Measurements from ENCODE around the gene DNAI7. TPM values are rescaled to one million over a fixed set of nuclear protein-coding genes. Genes with fewer than 3 reads are reported as not detected.

Gene DNAI7
- polyA plus RNA-seq, 1 donor from 2014 or later: 1.3 TPM

DNA sequence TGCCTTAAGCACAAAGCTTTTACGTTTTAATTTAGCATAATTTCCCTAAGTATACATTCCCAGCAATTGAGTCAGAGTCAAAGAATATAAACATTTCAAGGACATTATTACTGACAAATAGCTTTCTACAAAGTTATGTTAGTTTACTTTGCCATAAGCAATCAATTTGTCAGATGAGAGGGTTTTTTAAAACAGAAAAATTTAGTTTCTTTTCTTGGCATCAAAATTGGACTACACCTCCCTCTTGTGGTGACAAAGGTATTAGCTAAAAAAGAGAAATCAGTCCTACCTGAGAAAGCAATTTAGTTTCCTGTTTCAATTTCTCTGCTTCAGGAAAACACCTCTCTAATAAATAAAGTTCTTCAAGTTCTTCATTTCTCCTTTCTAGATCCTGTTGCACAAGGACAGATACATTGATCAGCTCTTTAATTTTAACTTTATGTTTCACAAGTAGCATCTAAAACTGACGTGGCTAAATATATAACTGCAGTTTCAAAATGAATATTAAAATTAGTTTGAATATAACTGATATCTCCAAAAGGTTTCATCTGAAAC is 39.9 kb downstream of the DNAI7 start:
- H3K4me2 ChIP-seq (ENCODE audit: low read length): no peak overlapping the region

DNA sequence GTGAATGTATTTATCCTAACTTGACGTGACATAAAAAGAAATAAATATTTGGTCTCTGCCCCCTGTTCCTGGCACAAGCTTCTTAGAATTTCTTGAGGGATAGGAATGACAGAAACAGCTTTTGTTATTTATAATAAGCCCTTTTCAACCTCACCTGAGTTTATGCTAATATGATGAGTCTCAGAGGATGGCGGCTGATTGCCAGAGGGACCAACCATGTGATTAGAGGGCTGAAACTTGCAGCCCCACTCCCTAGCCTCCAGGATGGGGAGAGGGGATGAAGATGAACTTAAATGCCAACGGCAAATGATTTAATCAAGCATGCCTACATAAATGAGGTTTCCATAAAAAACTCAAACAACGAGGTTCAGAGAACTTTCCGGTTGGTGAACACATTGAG is 42.9 kb downstream of the DNAI7 start:
- Histone ChIP-seq H3K79me2 (replicated peaks; ENCODE audit: insufficient read depth, low read length) (no peaks in the 10 kb centered on the region), H3K27ac (ENCODE audit: low read length) (no peak overlapping the region), H3F3A (ENCODE audit: insufficient read depth, low read length, poor library complexity, severe bottlenecking) (no peaks in the 10 kb centered on the region), H3K27me3 (ENCODE audit: insufficient read depth, low read depth, low read length) (no peaks in the 10 kb centered on the region), H4K20me1 (ENCODE audit: insufficient read depth) (no peaks in the 10 kb centered on the region), H2AFZ (ENCODE audit: low read depth, low read length) (no peak overlapping the region), H3K4me2 (ENCODE audit: low read length) (no peak overlapping the region), H3K9ac (ENCODE audit: low read length) (no peak overlapping the region), H3K9me3 (ENCODE audit: low read length) (no peaks in the 10 kb centered on the region), H3K4me3 (ENCODE audit: low read length) (no peak overlapping the region), H3K9me2 (ENCODE audit: insufficient read depth, low read length) (no peaks in the 10 kb centered on the region), H3K36me3 (ENCODE audit: insufficient read depth, low read length) (no peaks in the 10 kb centered on the region)
- no peak for TF ChIP-seq POLR2AphosphoS5 (IDR thresholded peaks at IDR 0.05)
- TF ChIP-seq, protein P1, sequence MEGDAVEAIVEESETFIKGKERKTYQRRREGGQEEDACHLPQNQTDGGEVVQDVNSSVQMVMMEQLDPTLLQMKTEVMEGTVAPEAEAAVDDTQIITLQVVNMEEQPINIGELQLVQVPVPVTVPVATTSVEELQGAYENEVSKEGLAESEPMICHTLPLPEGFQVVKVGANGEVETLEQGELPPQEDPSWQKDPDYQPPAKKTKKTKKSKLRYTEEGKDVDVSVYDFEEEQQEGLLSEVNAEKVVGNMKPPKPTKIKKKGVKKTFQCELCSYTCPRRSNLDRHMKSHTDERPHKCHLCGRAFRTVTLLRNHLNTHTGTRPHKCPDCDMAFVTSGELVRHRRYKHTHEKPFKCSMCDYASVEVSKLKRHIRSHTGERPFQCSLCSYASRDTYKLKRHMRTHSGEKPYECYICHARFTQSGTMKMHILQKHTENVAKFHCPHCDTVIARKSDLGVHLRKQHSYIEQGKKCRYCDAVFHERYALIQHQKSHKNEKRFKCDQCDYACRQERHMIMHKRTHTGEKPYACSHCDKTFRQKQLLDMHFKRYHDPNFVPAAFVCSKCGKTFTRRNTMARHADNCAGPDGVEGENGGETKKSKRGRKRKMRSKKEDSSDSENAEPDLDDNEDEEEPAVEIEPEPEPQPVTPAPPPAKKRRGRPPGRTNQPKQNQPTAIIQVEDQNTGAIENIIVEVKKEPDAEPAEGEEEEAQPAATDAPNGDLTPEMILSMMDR (IDR thresholded peaks at IDR 0.05; ENCODE audit: poor library complexity, severe bottlenecking): no peak
- no peak for TF ChIP-seq EP300 (conservative IDR thresholded peaks at IDR 0.05; ENCODE audit: poor library complexity, severe bottlenecking)
- TF ChIP-seq TAF1 (IDR thresholded peaks at IDR 0.05; ENCODE audit: low read depth): no peak
- TF ChIP-seq, protein P2, sequence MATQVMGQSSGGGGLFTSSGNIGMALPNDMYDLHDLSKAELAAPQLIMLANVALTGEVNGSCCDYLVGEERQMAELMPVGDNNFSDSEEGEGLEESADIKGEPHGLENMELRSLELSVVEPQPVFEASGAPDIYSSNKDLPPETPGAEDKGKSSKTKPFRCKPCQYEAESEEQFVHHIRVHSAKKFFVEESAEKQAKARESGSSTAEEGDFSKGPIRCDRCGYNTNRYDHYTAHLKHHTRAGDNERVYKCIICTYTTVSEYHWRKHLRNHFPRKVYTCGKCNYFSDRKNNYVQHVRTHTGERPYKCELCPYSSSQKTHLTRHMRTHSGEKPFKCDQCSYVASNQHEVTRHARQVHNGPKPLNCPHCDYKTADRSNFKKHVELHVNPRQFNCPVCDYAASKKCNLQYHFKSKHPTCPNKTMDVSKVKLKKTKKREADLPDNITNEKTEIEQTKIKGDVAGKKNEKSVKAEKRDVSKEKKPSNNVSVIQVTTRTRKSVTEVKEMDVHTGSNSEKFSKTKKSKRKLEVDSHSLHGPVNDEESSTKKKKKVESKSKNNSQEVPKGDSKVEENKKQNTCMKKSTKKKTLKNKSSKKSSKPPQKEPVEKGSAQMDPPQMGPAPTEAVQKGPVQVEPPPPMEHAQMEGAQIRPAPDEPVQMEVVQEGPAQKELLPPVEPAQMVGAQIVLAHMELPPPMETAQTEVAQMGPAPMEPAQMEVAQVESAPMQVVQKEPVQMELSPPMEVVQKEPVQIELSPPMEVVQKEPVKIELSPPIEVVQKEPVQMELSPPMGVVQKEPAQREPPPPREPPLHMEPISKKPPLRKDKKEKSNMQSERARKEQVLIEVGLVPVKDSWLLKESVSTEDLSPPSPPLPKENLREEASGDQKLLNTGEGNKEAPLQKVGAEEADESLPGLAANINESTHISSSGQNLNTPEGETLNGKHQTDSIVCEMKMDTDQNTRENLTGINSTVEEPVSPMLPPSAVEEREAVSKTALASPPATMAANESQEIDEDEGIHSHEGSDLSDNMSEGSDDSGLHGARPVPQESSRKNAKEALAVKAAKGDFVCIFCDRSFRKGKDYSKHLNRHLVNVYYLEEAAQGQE (IDR thresholded peaks at IDR 0.05; ENCODE audit: borderline replicate concordance): no peak

More for the DNA sequence above, 39.9 kb downstream of the DNAI7 start:
- H3K27me3 ChIP-seq (ENCODE audit: insufficient read depth, low read depth, low read length): no peaks in the 10 kb centered on the region
- no peaks in the 10 kb centered on the region for H4K20me1 ChIP-seq (ENCODE audit: insufficient read depth)
- no peaks in the 10 kb centered on the region for H3K9me2 ChIP-seq (ENCODE audit: insufficient read depth, low read length)
- no peak overlapping the region for H3K27ac ChIP-seq (ENCODE audit: low read length)
- H3K79me2 ChIP-seq (replicated peaks; ENCODE audit: insufficient read depth, low read length): no peaks in the 10 kb centered on the region
- no peaks in the 10 kb centered on the region for H3K9me3 ChIP-seq (ENCODE audit: low read length)
- no peak overlapping the region for H3K4me3 ChIP-seq (ENCODE audit: low read length)
- H3F3A ChIP-seq (ENCODE audit: insufficient read depth, low read length, poor library complexity, severe bottlenecking): no peaks in the 10 kb centered on the region
- no peak overlapping the region for H2AFZ ChIP-seq (ENCODE audit: low read depth, low read length)
- no peak overlapping the region for H3K9ac ChIP-seq (ENCODE audit: low read length)
- H3K36me3 ChIP-seq (ENCODE audit: insufficient read depth, low read length): no peaks in the 10 kb centered on the region
- TF ChIP-seq RAD21 (conservative IDR thresholded peaks at IDR 0.05): peak; percentile 59
- TF ChIP-seq, protein P1 (IDR thresholded peaks at IDR 0.05; ENCODE audit: poor library complexity, severe bottlenecking): peak; percentile 61
- TF ChIP-seq SMC3 (conservative IDR thresholded peaks at IDR 0.05; ENCODE audit: poor library complexity): peak; percentile 64
- no peak for TF ChIP-seq EZH2 (IDR thresholded peaks at IDR 0.05; ENCODE audit: borderline replicate concordance, insufficient read depth, low read length, poor library complexity, severe bottlenecking)

Data from neural cell (in vitro differentiated cells).